CD14-positive monocyte (primary cell): ENCODE measurements around the gene CHRD. TPM values are rescaled to one million over a fixed set of nuclear protein-coding genes. Genes with fewer than 3 reads are reported as not detected.

Experiments
- DNase-seq, 3 donors: peaks; one replicate each; pipeline ENCODE4 v3.0.0-alpha.2; 2011 to 2022
- H2AFZ ChIP-seq: 2 replicates; pipeline ENCODE4 v1.6.0; 2012; ENCODE audit warnings: mild to moderate bottlenecking, low read depth, low read length, inconsistent platforms; ENCODE audit not compliant: insufficient read depth, poor library complexity, severe bottlenecking
- H3K27ac ChIP-seq, 2 donors: 1 replicate in 1 of 2; 2 replicates in 1 of 2; pipeline ENCODE4 v1.5.1; 2012 to 2013; ENCODE audit warnings: low read length in 2 of 2, control low read depth in 1 of 2, inconsistent platforms in 1 of 2, low read depth in 1 of 2, mild to moderate bottlenecking in 1 of 2
- H3K27me3 ChIP-seq, 2 donors: one replicate each; pipeline versions ENCODE4 v1.6.0 to v1.6.1; 2011 to 2013; ENCODE audit warnings: low read length in 2 of 2; ENCODE audit not compliant: control insufficient read depth in 2 of 2, insufficient read depth in 2 of 2
- H3K36me3 ChIP-seq, 2 donors: replicated peaks in 1 of 2; 1 replicate in 1 of 2; 2 replicates in 1 of 2; pipeline versions ENCODE4 v1.5.1 to v1.6.1; 2012 to 2013; ENCODE audit warnings: low read length in 2 of 2, control low read depth in 1 of 2, inconsistent platforms in 1 of 2, mild to moderate bottlenecking in 1 of 2; ENCODE audit not compliant: insufficient read depth in 2 of 2, control insufficient read depth in 1 of 2
- H3K4me1 ChIP-seq, 2 donors: 1 replicate in 1 of 2; 2 replicates in 1 of 2; pipeline versions ENCODE4 v1.5.1 to v1.6.1; 2012 to 2013; ENCODE audit warnings: low read length in 2 of 2, control low read depth in 1 of 2, inconsistent platforms in 1 of 2, mild to moderate bottlenecking in 1 of 2, moderate library complexity in 1 of 2; ENCODE audit not compliant: insufficient read depth in 2 of 2, control insufficient read depth in 1 of 2
- H3K4me2 ChIP-seq: replicated peaks from 2 replicates; pipeline ENCODE3; 2012; ENCODE audit warnings: low read length, moderate library complexity, mild to moderate bottlenecking; ENCODE audit not compliant: poor library complexity, severe bottlenecking; ENCODE audit errors: extremely low read depth
- H3K4me3 ChIP-seq, 3 experiments: fragments of 200-600 bp in 1 of 3; sonication (generic) in 1 of 3; replicated peaks in 1 of 3; 1 replicate in 2 of 3; 2 replicates in 1 of 3; pipeline ENCODE4 v1.5.1; 2011 to 2013; ENCODE audit warnings: low read length in 3 of 3, mild to moderate bottlenecking in 3 of 3, control low read depth in 2 of 3, low read depth in 2 of 3, inconsistent platforms in 1 of 3, moderate library complexity in 1 of 3
- H3K79me2 ChIP-seq: 2 replicates; pipeline ENCODE4 v1.6.0; 2012; ENCODE audit warnings: mild to moderate bottlenecking, control low read depth, inconsistent platforms, low read length, moderate library complexity; ENCODE audit not compliant: insufficient read depth
- H3K9ac ChIP-seq: 2 replicates; pipeline ENCODE4 v1.6.0; 2017; ENCODE audit warnings: low read length, mild to moderate bottlenecking; ENCODE audit not compliant: insufficient read depth, poor library complexity, severe bottlenecking
- H3K9me3 ChIP-seq, 2 donors: replicated peaks in 1 of 2; 1 replicate in 1 of 2; 2 replicates in 1 of 2; pipeline versions ENCODE4 v1.5.1 to v1.6.1; 2012 to 2013; ENCODE audit warnings: low read length in 2 of 2, control low read depth in 1 of 2; ENCODE audit not compliant: control insufficient read depth in 1 of 2, insufficient read depth in 1 of 2
- H4K20me1 ChIP-seq: 2 replicates; pipeline ENCODE4 v1.6.0; 2012; ENCODE audit warnings: mild to moderate bottlenecking, low read length, control low read depth, moderate library complexity; ENCODE audit not compliant: insufficient read depth
- H3K27ac Mint-ChIP-seq, 7 donors: one replicate each; pipeline ENCODE4 v1.8.0; 2020; ENCODE audit warnings: mild to moderate bottlenecking in 7 of 7, mixed read lengths in 7 of 7, moderate library complexity in 6 of 7, inconsistent platforms in 2 of 7
- H3K27me3 Mint-ChIP-seq, 3 donors: one replicate each; pipeline ENCODE4 v1.8.0; 2021 to 2022; ENCODE audit warnings: low read depth in 3 of 3, mild to moderate bottlenecking in 3 of 3, mixed read lengths in 3 of 3, moderate library complexity in 3 of 3, inconsistent platforms in 1 of 3
- H3K36me3 Mint-ChIP-seq, 2 donors: one replicate each; pipeline ENCODE4 v1.8.0; 2020; ENCODE audit warnings: mixed read lengths in 2 of 2, inconsistent platforms in 1 of 2, mild to moderate bottlenecking in 1 of 2
- H3K4me1 Mint-ChIP-seq: one replicate; pipeline ENCODE4 v1.8.0; 2020; ENCODE audit warnings: mild to moderate bottlenecking, mixed read lengths
- H3K4me3 Mint-ChIP-seq, 2 donors: one replicate each; pipeline ENCODE4 v1.8.0; 2020; ENCODE audit warnings: mild to moderate bottlenecking in 2 of 2, mixed read lengths in 2 of 2, moderate library complexity in 1 of 2
- H3K9me3 Mint-ChIP-seq, 7 donors: one replicate each; pipeline ENCODE4 v1.8.0; 2020 to 2022; ENCODE audit warnings: mixed read lengths in 7 of 7, mild to moderate bottlenecking in 6 of 7, moderate library complexity in 6 of 7, inconsistent platforms in 2 of 7
- WGBS: methylation state at CpG from one replicate; pipeline ENCODE4 v1.1.5; 2013; ENCODE audit warnings: missing lambda C conversion rate; ENCODE audit not compliant: insufficient coverage; 5-methylcytosine and 5-hydroxymethylcytosine counted together
- intact Hi-C, 2 donors: fragments of 100-400 bp; cut with micrococcal nuclease; formaldehyde crosslinking; loops; one replicate each; pipeline versions ENCODE4 v1.15.0 to v1.15.1; 2023
- polyA plus RNA-seq, 3 donors: library from polyadenylated mRNA; depleted of rRNA in 1 of 3; unstranded in 2 of 3; stranded (reverse) in 1 of 3; fragments of 300-500 nt in 2 of 3; fragments of >200 nt in 1 of 3; fragmentation: Illumina TruSeq in 2 of 3; gene quantifications; 1 replicate in 2 of 3; 2 replicates in 1 of 3; pipeline ENCODE4 v1.2.3, GENCODE V29; 2012 to 2021
- TF ChIP-seq, protein P1 (sequence below): fragments of 200-600 bp; IDR thresholded peaks from one replicate; pipeline ENCODE4 v1.8.0; 2022; ENCODE audit warnings: antibody characterized with exemption, mild to moderate bottlenecking

The CHRD gene
- polyA plus RNA-seq, 3 donors, result 0.03 TPM; not detected in 2

DNA sequence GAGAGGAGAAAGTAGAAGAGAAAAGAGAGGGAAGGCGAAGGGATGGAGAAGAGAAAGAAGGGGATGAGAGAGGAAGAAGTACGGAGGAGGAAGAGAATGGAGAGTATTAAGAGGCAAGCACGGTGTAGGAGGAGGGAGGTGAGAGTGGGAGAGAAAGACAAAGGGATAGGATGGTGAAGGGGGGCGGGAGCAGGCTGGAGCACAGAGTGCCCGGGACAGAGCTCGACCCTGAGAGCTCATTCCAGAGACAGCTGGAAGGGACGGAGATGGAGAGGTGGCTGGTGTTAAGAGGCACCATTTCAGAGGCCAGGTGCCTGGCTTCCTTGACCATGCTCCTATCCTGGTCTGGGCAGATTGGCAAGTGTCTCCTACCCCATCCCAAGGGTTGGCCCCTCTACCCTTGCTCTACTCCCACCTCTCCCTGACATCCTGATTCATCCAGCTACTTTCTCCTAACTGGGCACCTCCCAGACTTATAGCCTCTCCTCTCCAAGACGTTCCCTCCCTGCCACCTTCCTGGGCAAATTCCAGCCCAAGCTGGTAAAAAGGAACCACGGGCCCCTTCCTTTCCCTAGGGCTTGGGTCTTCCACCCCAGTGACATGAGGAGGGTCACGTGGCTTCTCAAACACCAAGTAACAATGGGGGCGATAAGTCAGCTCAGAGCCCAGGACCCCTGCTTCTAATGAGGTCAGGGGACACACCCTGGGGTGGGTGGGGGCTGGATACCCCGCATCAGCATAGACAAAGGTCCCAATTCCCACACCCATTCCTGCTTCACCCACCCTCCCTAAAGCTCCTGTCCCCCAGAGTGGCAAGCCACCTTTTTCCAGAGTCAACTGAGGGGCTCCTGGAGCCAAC is 19.6 kb upstream of the CHRD start:
- Mint-ChIP-seq H3K27me3 (peaks cover 14 to 15% (median 14%) of the 10 kb centered on the region in 3 donors), H3K4me1 (peaks cover 24% of the 10 kb centered on the region), H3K9me3 (peaks cover 0 to 2% (median 0%) of the 10 kb centered on the region in 7 donors), H3K4me3 (peak overlapping the region; percentile 72 to 87), H3K36me3 (peaks cover 6 to 8% of the 10 kb centered on the region in 2 donors), H3K27ac (no peak overlapping the region)
- TF ChIP-seq, protein P1, sequence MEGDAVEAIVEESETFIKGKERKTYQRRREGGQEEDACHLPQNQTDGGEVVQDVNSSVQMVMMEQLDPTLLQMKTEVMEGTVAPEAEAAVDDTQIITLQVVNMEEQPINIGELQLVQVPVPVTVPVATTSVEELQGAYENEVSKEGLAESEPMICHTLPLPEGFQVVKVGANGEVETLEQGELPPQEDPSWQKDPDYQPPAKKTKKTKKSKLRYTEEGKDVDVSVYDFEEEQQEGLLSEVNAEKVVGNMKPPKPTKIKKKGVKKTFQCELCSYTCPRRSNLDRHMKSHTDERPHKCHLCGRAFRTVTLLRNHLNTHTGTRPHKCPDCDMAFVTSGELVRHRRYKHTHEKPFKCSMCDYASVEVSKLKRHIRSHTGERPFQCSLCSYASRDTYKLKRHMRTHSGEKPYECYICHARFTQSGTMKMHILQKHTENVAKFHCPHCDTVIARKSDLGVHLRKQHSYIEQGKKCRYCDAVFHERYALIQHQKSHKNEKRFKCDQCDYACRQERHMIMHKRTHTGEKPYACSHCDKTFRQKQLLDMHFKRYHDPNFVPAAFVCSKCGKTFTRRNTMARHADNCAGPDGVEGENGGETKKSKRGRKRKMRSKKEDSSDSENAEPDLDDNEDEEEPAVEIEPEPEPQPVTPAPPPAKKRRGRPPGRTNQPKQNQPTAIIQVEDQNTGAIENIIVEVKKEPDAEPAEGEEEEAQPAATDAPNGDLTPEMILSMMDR, result no peak
- peaks cover 21 to 37% of the 10 kb centered on the region in 2 donors for H3K4me1 ChIP-seq
- H2AFZ ChIP-seq, result peak overlapping the region; percentile 93
- H3K36me3 ChIP-seq, result peaks cover 3 to 7% of the 10 kb centered on the region in 2 donors
- peaks cover 18% of the 10 kb centered on the region for H3K79me2 ChIP-seq
- H3K27ac ChIP-seq, result no peak overlapping the region
- H3K9me3 ChIP-seq, result no peaks in the 10 kb centered on the region
- no peak for DNase-seq
- 86% methylated on average over 9 of the region's 12 CpGs for WGBS
- H4K20me1 ChIP-seq, result no peaks in the 10 kb centered on the region
- H3K9ac ChIP-seq, result no peak overlapping the region
- intact Hi-C loops, result no loop called here
- peak overlapping the region in 1 of 3 experiments; percentile 91 for H3K4me3 ChIP-seq
- H3K4me2 ChIP-seq, result peak overlapping the region; percentile 96
- H3K27me3 ChIP-seq, result peaks cover 0 to 12% of the 10 kb centered on the region in 2 donors

GRCh38 chr3:184360929-184361531 is 18.8 kb upstream of the CHRD start:
- intact Hi-C loops, result no loop called here
- Mint-ChIP-seq H3K27ac (no peak overlapping the region), H3K9me3 (peaks cover 0 to 2% (median 0%) of the 10 kb centered on the region in 7 donors), H3K4me1 (peaks cover 24% of the 10 kb centered on the region), H3K27me3 (peaks cover 12 to 15% (median 14%) of the 10 kb centered on the region in 3 donors), H3K4me3 (peak overlapping the region; percentile 72 to 87), H3K36me3 (peaks cover 9 to 11% of the 10 kb centered on the region in 2 donors)
- no peak for DNase-seq
- Histone ChIP-seq H4K20me1 (no peaks in the 10 kb centered on the region), H3K4me2 (peak overlapping the region; percentile 96), H3K9ac (peak overlapping the region; percentile 77), H3K36me3 (peaks cover 3 to 13% of the 10 kb centered on the region in 2 donors), H3K9me3 (no peaks in the 10 kb centered on the region), H3K79me2 (peaks cover 18% of the 10 kb centered on the region), H3K4me1 (peaks cover 21 to 37% of the 10 kb centered on the region in 2 donors), H3K4me3 (peak overlapping the region; percentile 51 to 91 (median 57)), H3K27me3 (peaks cover 0 to 12% of the 10 kb centered on the region in 2 donors), H2AFZ (peak overlapping the region; percentile 93), H3K27ac (no peak overlapping the region)
- TF ChIP-seq, protein P1, result no peak
- 14% methylated on average over 24 of the region's 24 CpGs for WGBS
